HG03064 (cell line): ENCODE measurements around the gene PDCD1LG2.
"Not testable (repeated sequence)": the region's sequence is repeated elsewhere in the genome, so short reads cannot be mapped to it uniquely, and the experiment has no call there.

Experiments used
- ATAC-seq: cut with Tn5 transposase; IDR thresholded peaks from one replicate; pipeline ENCODE4 v1.9.1; 2021; ENCODE audit warnings: low read depth; ENCODE audit not compliant: unreplicated experiment

Gene PDCD1LG2

DNA sequence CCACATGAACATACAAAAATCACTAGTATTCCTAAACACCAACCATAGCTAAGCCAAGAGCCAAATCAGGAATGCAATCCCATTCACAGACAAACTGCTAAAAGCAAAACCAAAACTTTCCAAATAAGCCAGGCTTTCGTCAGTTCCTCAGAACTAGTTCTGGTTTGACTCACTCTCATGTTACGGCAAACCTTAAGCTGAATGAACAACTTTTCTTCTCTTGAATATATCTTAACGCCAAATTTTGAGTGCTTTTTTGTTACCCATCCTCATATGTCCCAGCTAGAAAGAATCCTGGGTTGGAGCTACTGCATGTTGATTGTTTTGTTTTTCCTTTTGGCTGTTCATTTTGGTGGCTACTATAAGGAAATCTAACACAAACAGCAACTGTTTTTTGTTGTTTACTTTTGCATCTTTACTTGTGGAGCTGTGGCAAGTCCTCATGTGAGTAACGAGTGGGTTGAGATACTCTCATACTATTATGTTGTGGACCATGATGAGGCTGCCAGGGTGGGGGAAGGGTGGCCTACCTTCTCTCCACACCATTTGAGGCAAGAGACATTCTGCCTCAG lies at the start of gene PDCD1LG2:
Gene PDCD1LG2, plus strand, starts transcription at position 172 of the 572 bp plus-strand sequence. CDS start 12,016 bp downstream, outside the sequence.
- ATAC-seq, result peak; percentile 44

GRCh38 chr9:5464831-5465330 lies 45.5 kb upstream of the PDCD1LG2 start:
- ATAC-seq, result not testable (repeated sequence)

- ATAC-seq, result no peak
Measured at GRCh38 chr9:5466005-5466404, 44.3 kb upstream of the PDCD1LG2 start.

- no peak for ATAC-seq
Measured at GRCh38 chr9:5466766-5467165, 43.6 kb upstream of the PDCD1LG2 start.

- ATAC-seq, result no peak
Measured at GRCh38 chr9:5468850-5469249, 41.5 kb upstream of the PDCD1LG2 start.

DNA sequence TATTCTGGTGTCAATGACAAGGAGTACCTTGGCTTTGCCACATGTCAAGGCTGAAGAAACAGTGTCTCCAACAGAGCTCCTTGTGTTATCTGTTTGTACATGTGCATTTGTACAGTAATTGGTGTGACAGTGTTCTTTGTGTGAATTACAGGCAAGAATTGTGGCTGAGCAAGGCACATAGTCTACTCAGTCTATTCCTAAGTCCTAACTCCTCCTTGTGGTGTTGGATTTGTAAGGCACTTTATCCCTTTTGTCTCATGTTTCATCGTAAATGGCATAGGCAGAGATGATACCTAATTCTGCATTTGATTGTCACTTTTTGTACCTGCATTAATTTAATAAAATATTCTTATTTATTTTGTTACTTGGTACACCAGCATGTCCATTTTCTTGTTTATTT lies 40.2 kb upstream of the PDCD1LG2 start:
- ATAC-seq, result no peak

GRCh38 chr9:5470816-5471215 lies 39.5 kb upstream of the PDCD1LG2 start:
- ATAC-seq, result no peak

GRCh38 chr9:5475611-5476010 lies 34.7 kb upstream of the PDCD1LG2 start:
- not testable (repeated sequence) for ATAC-seq

GRCh38 chr9:5478206-5478605 lies 32.1 kb upstream of the PDCD1LG2 start:
- ATAC-seq, result no peak

- peak; percentile 55 for ATAC-seq
Measured at GRCh38 chr9:5479994-5480694, 30.2 kb upstream of the PDCD1LG2 start.

GRCh38 chr9:5480919-5481318 lies 29.4 kb upstream of the PDCD1LG2 start:
- no peak for ATAC-seq

GRCh38 chr9:5481322-5482040 lies 28.9 kb upstream of the PDCD1LG2 start:
- no peak for ATAC-seq

- no peak for ATAC-seq
Measured at GRCh38 chr9:5482194-5482593, 28.1 kb upstream of the PDCD1LG2 start.

DNA sequence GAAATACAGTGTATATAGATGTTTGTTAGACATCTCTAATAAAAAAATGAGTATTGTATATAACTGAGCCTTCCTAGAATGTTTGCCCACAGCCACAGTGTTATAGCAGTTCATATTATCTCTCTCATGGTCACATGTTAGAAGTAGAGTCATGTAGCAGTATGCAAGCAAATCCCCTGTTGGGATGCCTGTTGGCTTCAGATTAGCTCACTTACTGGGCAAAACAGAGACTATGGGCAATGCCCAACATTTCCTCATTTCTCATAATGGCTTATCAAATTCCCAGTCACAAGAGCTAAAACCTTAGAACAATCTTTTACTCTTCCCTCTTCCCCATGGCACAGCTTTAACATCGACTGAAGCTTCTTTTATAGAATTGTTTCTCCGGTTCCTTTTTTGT lies 27.0 kb upstream of the PDCD1LG2 start:
- ATAC-seq, result no peak

DNA sequence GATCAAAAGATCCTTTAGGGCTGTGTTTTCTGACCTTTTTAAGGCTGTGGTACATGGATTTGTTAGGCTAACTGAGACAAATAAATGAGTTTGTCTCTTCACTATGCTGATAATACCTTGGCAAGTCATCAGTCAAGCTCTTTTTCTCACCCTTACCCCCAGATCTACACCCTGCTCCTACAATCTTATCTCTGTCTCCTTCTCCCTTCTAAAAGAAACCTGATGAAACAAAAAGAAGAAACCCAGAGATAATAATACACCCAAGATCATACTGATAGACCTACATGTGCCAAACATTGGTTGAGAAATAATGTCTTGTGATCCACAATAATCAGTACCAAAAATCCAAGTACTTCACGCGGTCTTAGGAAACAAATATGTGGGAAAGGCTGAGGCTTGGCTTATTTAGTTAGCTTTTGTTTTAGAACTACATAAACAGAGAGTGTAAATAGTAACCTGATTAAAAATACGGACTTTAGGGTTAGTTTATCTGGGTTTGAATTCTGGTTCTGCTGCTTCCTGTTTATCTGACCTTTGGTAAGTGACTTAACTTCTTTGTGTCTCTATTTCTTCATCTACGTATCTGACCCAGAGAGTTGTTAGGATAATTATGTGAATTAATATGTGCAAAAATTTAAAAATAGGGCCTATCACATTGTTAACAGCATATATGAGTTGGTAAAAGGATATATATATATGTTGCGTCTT lies 24.8 kb upstream of the PDCD1LG2 start:
- no peak for ATAC-seq

- no peak for ATAC-seq
Measured at GRCh38 chr9:5486988-5487387, 23.3 kb upstream of the PDCD1LG2 start.

DNA sequence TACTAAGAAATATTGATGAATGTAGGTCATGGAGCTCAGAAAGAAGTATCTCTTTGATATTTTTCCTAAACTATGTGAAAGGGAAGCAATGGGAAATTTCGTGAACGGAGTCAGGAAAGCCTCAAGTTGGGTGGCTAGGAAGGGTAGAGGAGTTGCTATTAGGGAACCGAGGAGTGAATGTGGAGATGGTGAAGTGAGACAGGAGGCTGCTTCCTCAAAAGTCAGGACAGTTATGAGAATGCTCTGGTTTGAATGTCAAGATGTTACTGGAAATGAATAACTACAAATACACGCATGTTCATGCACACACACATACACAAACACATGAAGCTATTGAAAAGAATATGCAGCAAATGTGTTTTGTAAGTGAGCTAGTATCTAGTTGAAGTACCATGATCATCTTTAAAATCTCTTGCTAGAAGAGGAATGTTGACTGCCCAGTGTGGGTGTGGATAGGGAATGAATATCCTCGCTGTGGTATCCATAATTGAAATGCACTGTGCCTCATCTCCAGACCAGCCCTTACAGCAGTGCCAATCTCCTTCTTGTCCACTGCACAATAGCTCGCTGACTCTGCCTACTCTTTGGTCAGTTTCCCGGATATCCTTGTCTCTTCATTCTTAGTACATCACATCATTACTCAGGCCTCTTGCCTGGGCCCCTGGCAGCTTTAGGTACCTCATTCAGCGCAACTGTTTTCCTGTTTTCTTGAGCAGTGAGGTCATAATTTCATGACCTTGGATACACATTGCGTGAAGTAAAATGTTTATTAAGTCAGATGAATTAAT lies 21.9 kb upstream of the PDCD1LG2 start:
- ATAC-seq, result no peak

- ATAC-seq, result no peak
Measured at GRCh38 chr9:5489630-5490490, 20.5 kb upstream of the PDCD1LG2 start.

DNA sequence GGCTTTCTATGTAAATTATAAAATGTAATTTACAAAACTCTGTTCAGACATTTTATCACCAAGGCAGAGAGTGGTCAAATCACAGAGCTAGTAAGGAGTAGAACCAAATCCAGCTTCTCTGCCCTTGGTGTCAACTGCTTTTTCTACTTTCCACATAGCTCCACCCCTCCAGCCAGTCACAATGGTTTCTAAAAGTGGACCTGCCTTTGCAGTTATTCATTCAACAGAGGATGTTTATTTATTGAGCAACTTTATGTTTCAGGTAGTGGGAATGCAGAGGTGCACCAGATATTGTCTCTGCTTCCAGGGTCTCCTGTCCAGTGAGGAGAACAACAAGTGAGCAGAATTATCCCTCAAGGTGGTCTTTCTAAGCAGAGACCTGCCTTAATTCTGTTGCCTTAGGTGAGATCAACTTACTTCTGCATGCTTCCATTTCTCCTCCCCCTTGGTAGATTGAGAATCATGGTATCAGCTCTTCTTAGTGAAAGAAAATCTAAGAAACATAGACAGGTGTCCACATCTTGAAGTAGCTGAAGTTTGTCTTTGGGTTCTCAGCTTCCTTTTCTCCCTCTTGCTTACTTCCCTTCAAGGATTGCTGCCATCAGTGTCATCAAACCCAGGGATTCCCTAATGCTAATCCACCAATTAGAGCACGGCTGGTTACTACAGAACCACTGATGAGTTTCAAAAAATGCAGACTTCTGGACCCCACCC lies 17.2 kb upstream of the PDCD1LG2 start:
- ATAC-seq, result no peak
